Measurements from ENCODE around the gene FPGT. TPM values are rescaled to one million over a fixed set of nuclear protein-coding genes. Genes with fewer than 3 reads are reported as not detected.
"Not testable (repeated sequence)": the region's sequence is repeated elsewhere in the genome, so short reads cannot be mapped to it uniquely, and the experiment has no call there.

FPGT gene
- total RNA-seq, 1 donor from 2014 or later: 10.4 TPM

- TF ChIP-seq CTCF (IDR thresholded peaks at IDR 0.05): no peak
- Mint-ChIP-seq H3K4me3 (ENCODE audit: unreplicated experiment) (no peak overlapping the region), H3K9me3 (ENCODE audit: unreplicated experiment) (peaks cover 3% of the 10 kb centered on the region), H3K36me3 (ENCODE audit: unreplicated experiment) (no peaks in the 10 kb centered on the region), H3K4me1 (ENCODE audit: unreplicated experiment) (no peaks in the 10 kb centered on the region), H3K27me3 (ENCODE audit: unreplicated experiment) (peaks cover 2% of the 10 kb centered on the region), H3K27ac (ENCODE audit: unreplicated experiment) (no peak overlapping the region)
- no peak for DNase-seq (ENCODE audit: extremely low spot score, unreplicated experiment)
These were observed 50.0 kb downstream of the FPGT start for GRCh38 chr1:74247881-74248528.

GRCh38 chr1:74253243-74253824, 55.3 kb downstream of the FPGT start:
- not testable (repeated sequence) for DNase-seq (ENCODE audit: extremely low spot score, unreplicated experiment); H3K27ac Mint-ChIP-seq (ENCODE audit: unreplicated experiment); H3K4me3 Mint-ChIP-seq (ENCODE audit: unreplicated experiment); H3K27me3 Mint-ChIP-seq (ENCODE audit: unreplicated experiment); H3K36me3 Mint-ChIP-seq (ENCODE audit: unreplicated experiment); H3K9me3 Mint-ChIP-seq (ENCODE audit: unreplicated experiment); H3K4me1 Mint-ChIP-seq (ENCODE audit: unreplicated experiment)

Other genes starting within 250 kb of the FPGT start
- 0.16 and 0.86 TPM in 2 replicates for gene LRRIQ3, start 66 bp upstream of the FPGT start, total RNA-seq
- gene TNNI3K, start 37.1 kb downstream of the FPGT start, total RNA-seq: not detected in 2 replicates

All from osteocyte (in vitro differentiated cells).